ENCODE measurements around the gene CDKN2B-AS1.

- no peak for TF ChIP-seq POLR2AphosphoS5 (IDR thresholded peaks at IDR 0.05; ENCODE audit: low read depth, low read length)
- TF ChIP-seq, protein P1, sequence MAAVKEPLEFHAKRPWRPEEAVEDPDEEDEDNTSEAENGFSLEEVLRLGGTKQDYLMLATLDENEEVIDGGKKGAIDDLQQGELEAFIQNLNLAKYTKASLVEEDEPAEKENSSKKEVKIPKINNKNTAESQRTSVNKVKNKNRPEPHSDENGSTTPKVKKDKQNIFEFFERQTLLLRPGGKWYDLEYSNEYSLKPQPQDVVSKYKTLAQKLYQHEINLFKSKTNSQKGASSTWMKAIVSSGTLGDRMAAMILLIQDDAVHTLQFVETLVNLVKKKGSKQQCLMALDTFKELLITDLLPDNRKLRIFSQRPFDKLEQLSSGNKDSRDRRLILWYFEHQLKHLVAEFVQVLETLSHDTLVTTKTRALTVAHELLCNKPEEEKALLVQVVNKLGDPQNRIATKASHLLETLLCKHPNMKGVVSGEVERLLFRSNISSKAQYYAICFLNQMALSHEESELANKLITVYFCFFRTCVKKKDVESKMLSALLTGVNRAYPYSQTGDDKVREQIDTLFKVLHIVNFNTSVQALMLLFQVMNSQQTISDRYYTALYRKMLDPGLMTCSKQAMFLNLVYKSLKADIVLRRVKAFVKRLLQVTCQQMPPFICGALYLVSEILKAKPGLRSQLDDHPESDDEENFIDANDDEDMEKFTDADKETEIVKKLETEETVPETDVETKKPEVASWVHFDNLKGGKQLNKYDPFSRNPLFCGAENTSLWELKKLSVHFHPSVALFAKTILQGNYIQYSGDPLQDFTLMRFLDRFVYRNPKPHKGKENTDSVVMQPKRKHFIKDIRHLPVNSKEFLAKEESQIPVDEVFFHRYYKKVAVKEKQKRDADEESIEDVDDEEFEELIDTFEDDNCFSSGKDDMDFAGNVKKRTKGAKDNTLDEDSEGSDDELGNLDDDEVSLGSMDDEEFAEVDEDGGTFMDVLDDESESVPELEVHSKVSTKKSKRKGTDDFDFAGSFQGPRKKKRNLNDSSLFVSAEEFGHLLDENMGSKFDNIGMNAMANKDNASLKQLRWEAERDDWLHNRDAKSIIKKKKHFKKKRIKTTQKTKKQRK (IDR thresholded peaks at IDR 0.05; ENCODE audit: low read length) = no peak
- TF ChIP-seq PAX8 (CRISPR knock-in tag; IDR thresholded peaks at IDR 0.05; ENCODE audit: borderline replicate concordance) = no peak
- TF ChIP-seq EEA1 (CRISPR knock-in tag; IDR thresholded peaks at IDR 0.05; ENCODE audit: borderline replicate concordance) = no peak
- TF ChIP-seq HMG20A (CRISPR knock-in tag; IDR thresholded peaks at IDR 0.05; ENCODE audit: borderline replicate concordance) = no peak
- TF ChIP-seq, protein P2, sequence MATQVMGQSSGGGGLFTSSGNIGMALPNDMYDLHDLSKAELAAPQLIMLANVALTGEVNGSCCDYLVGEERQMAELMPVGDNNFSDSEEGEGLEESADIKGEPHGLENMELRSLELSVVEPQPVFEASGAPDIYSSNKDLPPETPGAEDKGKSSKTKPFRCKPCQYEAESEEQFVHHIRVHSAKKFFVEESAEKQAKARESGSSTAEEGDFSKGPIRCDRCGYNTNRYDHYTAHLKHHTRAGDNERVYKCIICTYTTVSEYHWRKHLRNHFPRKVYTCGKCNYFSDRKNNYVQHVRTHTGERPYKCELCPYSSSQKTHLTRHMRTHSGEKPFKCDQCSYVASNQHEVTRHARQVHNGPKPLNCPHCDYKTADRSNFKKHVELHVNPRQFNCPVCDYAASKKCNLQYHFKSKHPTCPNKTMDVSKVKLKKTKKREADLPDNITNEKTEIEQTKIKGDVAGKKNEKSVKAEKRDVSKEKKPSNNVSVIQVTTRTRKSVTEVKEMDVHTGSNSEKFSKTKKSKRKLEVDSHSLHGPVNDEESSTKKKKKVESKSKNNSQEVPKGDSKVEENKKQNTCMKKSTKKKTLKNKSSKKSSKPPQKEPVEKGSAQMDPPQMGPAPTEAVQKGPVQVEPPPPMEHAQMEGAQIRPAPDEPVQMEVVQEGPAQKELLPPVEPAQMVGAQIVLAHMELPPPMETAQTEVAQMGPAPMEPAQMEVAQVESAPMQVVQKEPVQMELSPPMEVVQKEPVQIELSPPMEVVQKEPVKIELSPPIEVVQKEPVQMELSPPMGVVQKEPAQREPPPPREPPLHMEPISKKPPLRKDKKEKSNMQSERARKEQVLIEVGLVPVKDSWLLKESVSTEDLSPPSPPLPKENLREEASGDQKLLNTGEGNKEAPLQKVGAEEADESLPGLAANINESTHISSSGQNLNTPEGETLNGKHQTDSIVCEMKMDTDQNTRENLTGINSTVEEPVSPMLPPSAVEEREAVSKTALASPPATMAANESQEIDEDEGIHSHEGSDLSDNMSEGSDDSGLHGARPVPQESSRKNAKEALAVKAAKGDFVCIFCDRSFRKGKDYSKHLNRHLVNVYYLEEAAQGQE (IDR thresholded peaks at IDR 0.05; ENCODE audit: borderline replicate concordance in 1 of 2, low read depth in 1 of 2, low read length in 2 of 2) = no peak
- no peak for TF ChIP-seq SIN3A (IDR thresholded peaks at IDR 0.05; ENCODE audit: borderline replicate concordance, low read depth, low read length)
- TF ChIP-seq, protein P3, sequence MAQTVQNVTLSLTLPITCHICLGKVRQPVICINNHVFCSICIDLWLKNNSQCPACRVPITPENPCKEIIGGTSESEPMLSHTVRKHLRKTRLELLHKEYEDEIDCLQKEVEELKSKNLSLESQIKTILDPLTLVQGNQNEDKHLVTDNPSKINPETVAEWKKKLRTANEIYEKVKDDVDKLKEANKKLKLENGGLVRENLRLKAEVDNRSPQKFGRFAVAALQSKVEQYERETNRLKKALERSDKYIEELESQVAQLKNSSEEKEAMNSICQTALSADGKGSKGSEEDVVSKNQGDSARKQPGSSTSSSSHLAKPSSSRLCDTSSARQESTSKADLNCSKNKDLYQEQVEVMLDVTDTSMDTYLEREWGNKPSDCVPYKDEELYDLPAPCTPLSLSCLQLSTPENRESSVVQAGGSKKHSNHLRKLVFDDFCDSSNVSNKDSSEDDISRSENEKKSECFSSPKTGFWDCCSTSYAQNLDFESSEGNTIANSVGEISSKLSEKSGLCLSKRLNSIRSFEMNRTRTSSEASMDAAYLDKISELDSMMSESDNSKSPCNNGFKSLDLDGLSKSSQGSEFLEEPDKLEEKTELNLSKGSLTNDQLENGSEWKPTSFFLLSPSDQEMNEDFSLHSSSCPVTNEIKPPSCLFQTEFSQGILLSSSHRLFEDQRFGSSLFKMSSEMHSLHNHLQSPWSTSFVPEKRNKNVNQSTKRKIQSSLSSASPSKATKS (CRISPR knock-in tag; IDR thresholded peaks at IDR 0.05) = no peak
- no peak for TF ChIP-seq PPARG (CRISPR knock-in tag; conservative IDR thresholded peaks at IDR 0.05)
These were observed 162.0 kb downstream of the CDKN2B-AS1 start for GRCh38 chr9:22156586-22156985.

Data from HepG2 (cell line).